GM23338 (cell line): ENCODE results near the gene PLEKHM2.

Source experiments
- EZH2 ChIP-seq: fragments of 200-600 bp; sonication (generic); IDR thresholded peaks from one replicate; pipeline ENCODE4 v1.8.0; 2017; ENCODE audit warnings: antibody characterized with exemption, mild to moderate bottlenecking, low read depth; ENCODE audit not compliant: unreplicated experiment
- EZH2phosphoT487 ChIP-seq: fragments of 200-600 bp; sonication (generic); IDR thresholded peaks from one replicate; pipeline ENCODE4 v1.8.1; 2018; ENCODE audit warnings: antibody characterized with exemption; ENCODE audit not compliant: unreplicated experiment
- POLR2AphosphoS5 ChIP-seq: IDR thresholded peaks from 2 replicates; pipeline ENCODE4 v1.6.1; 2016; ENCODE audit warnings: antibody characterized with exemption, low read depth
- STAT1 ChIP-seq: IDR thresholded peaks from one replicate; pipeline ENCODE4 v1.6.1; 2016; ENCODE audit warnings: antibody characterized with exemption; ENCODE audit not compliant: unreplicated experiment
- ZNF331 ChIP-seq: fragments of 250-450 bp; sonication (Bioruptor Pico); IDR thresholded peaks from 2 replicates; pipeline ENCODE4 v1.5.0; 2020; ENCODE audit warnings: low read depth, mild to moderate bottlenecking, moderate library complexity
- TF ChIP-seq, protein P1 (sequence below), 2 experiments: fragments of 200-600 bp in 1 of 2; sonication (generic) in 1 of 2; conservative IDR thresholded peaks; 2 replicates each; pipeline versions ENCODE4 v1.5.1 to v1.6.1; 2016 to 2017; ENCODE audit warnings: antibody characterized with exemption in 2 of 2, low read depth in 2 of 2, mild to moderate bottlenecking in 2 of 2, moderate library complexity in 1 of 2
- TF ChIP-seq, protein P2 (sequence below): IDR thresholded peaks from one replicate; pipeline ENCODE4 v1.6.1; 2018; ENCODE audit warnings: antibody characterized with exemption; ENCODE audit not compliant: unreplicated experiment
- TF ChIP-seq, protein P3 (sequence below): fragments of 250-450 bp; sonication (Bioruptor Pico); IDR thresholded peaks from 2 replicates; pipeline ENCODE4 v1.5.0; 2020; ENCODE audit warnings: mild to moderate bottlenecking, moderate library complexity

DNA sequence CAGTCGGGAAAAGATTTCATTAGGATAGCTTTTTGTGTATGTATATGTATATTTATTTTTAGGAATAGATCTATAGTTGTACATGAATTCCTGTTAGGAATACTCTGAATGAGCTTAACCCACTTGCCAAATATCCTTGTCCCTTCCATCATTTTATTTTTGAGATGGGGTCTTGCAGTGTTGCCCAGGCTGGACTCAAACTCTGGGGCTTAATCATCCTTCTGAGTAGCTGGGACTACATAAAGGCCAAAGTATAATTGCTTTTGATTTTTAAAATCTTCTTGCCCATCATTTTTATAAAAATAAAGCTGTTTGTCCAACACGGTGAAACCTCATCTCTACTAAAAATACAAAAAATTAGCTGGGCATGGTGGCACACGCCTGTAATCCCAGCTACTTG is 20.2 kb upstream of the PLEKHM2 start:
- TF ChIP-seq POLR2AphosphoS5 = no peak
- TF ChIP-seq, protein P1, sequence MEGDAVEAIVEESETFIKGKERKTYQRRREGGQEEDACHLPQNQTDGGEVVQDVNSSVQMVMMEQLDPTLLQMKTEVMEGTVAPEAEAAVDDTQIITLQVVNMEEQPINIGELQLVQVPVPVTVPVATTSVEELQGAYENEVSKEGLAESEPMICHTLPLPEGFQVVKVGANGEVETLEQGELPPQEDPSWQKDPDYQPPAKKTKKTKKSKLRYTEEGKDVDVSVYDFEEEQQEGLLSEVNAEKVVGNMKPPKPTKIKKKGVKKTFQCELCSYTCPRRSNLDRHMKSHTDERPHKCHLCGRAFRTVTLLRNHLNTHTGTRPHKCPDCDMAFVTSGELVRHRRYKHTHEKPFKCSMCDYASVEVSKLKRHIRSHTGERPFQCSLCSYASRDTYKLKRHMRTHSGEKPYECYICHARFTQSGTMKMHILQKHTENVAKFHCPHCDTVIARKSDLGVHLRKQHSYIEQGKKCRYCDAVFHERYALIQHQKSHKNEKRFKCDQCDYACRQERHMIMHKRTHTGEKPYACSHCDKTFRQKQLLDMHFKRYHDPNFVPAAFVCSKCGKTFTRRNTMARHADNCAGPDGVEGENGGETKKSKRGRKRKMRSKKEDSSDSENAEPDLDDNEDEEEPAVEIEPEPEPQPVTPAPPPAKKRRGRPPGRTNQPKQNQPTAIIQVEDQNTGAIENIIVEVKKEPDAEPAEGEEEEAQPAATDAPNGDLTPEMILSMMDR (conservative IDR thresholded peaks at IDR 0.05; ENCODE audit: low read depth in 2 of 2) = no peak
- no peak for TF ChIP-seq EZH2
- TF ChIP-seq, protein P2, sequence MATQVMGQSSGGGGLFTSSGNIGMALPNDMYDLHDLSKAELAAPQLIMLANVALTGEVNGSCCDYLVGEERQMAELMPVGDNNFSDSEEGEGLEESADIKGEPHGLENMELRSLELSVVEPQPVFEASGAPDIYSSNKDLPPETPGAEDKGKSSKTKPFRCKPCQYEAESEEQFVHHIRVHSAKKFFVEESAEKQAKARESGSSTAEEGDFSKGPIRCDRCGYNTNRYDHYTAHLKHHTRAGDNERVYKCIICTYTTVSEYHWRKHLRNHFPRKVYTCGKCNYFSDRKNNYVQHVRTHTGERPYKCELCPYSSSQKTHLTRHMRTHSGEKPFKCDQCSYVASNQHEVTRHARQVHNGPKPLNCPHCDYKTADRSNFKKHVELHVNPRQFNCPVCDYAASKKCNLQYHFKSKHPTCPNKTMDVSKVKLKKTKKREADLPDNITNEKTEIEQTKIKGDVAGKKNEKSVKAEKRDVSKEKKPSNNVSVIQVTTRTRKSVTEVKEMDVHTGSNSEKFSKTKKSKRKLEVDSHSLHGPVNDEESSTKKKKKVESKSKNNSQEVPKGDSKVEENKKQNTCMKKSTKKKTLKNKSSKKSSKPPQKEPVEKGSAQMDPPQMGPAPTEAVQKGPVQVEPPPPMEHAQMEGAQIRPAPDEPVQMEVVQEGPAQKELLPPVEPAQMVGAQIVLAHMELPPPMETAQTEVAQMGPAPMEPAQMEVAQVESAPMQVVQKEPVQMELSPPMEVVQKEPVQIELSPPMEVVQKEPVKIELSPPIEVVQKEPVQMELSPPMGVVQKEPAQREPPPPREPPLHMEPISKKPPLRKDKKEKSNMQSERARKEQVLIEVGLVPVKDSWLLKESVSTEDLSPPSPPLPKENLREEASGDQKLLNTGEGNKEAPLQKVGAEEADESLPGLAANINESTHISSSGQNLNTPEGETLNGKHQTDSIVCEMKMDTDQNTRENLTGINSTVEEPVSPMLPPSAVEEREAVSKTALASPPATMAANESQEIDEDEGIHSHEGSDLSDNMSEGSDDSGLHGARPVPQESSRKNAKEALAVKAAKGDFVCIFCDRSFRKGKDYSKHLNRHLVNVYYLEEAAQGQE = no peak
- TF ChIP-seq EZH2phosphoT487 = no peak
- TF ChIP-seq, protein P3, sequence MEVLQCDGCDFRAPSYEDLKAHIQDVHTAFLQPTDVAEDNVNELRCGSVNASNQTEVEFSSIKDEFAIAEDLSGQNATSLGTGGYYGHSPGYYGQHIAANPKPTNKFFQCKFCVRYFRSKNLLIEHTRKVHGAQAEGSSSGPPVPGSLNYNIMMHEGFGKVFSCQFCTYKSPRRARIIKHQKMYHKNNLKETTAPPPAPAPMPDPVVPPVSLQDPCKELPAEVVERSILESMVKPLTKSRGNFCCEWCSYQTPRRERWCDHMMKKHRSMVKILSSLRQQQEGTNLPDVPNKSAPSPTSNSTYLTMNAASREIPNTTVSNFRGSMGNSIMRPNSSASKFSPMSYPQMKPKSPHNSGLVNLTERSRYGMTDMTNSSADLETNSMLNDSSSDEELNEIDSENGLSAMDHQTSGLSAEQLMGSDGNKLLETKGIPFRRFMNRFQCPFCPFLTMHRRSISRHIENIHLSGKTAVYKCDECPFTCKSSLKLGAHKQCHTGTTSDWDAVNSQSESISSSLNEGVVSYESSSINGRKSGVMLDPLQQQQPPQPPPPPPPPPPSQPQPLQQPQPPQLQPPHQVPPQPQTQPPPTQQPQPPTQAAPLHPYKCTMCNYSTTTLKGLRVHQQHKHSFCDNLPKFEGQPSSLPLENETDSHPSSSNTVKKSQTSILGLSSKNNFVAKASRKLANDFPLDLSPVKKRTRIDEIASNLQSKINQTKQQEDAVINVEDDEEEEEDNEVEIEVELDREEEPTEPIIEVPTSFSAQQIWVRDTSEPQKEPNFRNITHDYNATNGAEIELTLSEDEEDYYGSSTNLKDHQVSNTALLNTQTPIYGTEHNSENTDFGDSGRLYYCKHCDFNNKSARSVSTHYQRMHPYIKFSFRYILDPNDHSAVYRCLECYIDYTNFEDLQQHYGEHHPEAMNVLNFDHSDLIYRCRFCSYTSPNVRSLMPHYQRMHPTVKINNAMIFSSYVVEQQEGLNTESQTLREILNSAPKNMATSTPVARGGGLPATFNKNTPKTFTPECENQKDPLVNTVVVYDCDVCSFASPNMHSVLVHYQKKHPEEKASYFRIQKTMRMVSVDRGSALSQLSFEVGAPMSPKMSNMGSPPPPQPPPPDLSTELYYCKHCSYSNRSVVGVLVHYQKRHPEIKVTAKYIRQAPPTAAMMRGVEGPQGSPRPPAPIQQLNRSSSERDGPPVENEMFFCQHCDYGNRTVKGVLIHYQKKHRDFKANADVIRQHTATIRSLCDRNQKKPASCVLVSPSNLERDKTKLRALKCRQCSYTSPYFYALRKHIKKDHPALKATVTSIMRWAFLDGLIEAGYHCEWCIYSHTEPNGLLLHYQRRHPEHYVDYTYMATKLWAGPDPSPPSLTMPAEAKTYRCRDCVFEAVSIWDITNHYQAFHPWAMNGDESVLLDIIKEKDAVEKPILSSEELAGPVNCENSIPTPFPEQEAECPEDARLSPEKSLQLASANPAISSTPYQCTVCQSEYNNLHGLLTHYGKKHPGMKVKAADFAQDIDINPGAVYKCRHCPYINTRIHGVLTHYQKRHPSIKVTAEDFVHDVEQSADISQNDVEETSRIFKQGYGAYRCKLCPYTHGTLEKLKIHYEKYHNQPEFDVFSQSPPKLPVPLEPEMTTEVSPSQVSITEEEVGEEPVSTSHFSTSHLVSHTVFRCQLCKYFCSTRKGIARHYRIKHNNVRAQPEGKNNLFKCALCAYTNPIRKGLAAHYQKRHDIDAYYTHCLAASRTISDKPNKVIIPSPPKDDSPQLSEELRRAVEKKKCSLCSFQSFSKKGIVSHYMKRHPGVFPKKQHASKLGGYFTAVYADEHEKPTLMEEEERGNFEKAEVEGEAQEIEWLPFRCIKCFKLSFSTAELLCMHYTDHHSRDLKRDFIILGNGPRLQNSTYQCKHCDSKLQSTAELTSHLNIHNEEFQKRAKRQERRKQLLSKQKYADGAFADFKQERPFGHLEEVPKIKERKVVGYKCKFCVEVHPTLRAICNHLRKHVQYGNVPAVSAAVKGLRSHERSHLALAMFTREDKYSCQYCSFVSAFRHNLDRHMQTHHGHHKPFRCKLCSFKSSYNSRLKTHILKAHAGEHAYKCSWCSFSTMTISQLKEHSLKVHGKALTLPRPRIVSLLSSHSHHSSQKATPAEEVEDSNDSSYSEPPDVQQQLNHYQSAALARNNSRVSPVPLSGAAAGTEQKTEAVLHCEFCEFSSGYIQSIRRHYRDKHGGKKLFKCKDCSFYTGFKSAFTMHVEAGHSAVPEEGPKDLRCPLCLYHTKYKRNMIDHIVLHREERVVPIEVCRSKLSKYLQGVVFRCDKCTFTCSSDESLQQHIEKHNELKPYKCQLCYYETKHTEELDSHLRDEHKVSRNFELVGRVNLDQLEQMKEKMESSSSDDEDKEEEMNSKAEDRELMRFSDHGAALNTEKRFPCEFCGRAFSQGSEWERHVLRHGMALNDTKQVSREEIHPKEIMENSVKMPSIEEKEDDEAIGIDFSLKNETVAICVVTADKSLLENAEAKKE (CRISPR knock-in tag) = no peak
- TF ChIP-seq ZNF331 (CRISPR knock-in tag) = no peak
- TF ChIP-seq STAT1 = no peak
